ENCODE data around the gene UBE4B.

Gene UBE4B

DNA sequence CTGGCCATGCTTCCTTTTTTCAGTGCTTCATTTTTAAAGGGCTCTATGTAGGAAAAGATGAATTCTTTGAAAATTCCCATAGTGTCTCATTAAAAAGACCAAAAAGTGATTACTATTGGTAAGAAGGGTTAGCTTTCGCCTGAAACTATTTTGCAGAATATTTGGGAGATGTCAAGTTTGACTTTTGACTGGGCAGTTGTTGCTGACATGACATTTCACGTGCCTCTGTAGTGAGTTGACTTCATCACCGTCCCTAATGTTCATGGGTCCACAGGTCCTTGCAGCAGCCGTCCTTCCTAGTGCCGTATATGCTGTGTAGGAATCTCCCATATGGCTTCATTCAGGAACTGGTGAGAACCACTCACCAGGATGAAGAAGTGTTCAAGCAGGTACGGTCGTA lies 88.9 kb downstream of the UBE4B start:
- no peak for DNase-seq

DNA sequence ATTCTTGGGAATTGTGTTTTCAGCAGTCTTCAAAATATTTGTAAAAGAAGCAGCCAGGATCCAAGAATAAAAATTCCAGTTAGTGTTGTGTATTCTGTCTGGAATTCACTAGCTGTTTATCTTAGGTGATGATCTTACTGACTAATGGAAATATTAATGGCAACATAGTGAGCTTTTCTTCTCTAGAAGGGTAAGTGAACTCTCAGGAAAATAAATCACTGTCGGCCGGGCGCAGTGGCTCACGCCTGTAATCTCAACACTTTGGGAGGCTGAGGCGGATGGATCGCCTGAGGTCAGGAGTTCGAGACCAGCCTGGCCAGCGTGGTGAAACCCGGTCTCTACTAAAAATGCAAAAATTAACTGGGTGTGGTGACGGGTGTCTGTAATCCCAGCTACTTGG lies 90.2 kb downstream of the UBE4B start:
- DNase-seq, result peak; percentile 47

DNA sequence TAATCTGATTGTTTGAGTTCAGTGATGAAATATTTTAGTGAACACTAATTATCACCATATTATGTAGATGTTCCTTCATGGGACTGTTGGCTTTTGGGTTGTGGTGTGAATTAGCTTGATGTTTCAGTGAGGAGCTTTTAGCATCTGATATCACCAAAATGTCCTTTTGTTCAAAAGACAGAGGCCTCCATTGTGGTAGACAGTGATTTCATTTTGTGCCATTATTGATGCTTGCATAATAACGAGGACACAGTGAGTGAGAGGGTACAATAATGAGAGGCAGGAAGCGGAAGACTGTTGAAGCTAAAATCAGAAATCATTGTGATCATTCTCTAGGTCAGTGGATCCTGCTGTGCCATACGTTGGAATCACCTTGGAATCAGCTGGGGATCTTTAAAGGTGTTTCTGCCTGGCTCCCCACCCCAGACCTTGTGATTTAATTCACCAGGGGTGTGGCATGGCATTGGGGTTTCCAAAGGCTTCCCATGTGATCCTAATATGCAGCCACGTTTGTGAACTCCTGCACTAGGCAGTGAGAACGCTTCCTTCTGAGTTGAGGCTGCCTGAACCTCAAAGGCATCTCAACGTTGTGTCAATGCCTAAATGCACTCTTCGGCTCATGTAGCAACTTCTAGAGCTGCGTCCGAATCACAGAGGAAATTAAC lies 95.5 kb downstream of the UBE4B start:
- DNase-seq, result no peak

DNA sequence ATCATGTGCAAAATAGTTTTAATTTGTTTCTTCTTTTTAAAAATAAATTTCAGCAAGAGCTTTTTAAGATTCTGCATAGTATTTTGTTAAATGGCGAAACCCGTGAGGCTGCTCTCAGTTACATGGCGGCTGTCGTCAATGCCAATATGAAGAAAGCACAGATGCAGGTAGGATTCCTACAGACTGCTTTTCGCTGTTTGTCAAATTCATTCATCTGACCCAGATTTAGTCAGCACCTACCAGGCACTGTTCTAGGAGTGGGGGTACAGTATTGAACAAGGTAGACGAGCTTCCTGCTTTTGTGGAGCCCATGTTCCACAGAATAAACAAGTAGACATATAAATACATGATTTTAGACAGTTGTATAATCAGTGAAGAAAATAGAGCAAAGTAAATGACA lies 99.6 kb downstream of the UBE4B start:
- no peak for DNase-seq

DNA sequence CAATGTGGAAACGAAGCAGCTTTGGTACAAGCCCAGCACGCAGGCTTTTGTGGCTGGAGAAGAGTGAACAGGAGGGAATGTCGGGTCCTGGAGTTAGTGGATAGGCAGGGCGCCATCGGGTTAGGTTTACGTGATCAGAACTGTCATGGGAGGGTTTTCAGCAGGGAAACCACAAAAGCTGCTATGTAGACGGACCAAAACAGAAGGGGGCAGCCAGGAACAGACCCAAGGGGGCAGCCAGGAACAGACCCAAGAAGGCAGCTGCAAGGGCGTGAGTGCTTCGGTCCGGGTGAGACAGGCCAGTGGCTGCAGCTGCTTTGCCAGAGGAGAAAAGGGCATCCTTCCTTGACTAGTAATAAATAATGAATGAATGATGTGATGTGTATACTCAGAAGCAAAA lies 100.1 kb downstream of the UBE4B start:
- DNase-seq, result no peak

DNA sequence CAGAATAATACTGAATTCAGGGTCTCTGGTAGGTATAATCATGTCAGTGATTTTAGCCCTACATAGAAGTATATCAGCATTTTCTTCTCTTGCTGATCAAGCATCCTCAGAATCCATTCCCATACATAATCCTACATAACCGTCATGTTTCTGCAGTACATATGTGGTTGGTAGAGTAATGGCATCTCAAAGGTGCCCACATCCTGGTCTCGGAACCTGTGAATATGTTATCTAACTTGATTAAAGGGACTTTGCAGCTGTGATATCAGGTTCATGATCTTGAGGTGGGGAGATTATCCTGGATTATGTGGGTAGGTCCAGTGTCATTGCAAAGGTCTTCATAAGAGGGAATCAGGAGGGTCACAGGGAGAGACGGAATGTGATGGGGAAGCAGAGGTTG lies 108.2 kb downstream of the UBE4B start:
- no peak for DNase-seq

DNA sequence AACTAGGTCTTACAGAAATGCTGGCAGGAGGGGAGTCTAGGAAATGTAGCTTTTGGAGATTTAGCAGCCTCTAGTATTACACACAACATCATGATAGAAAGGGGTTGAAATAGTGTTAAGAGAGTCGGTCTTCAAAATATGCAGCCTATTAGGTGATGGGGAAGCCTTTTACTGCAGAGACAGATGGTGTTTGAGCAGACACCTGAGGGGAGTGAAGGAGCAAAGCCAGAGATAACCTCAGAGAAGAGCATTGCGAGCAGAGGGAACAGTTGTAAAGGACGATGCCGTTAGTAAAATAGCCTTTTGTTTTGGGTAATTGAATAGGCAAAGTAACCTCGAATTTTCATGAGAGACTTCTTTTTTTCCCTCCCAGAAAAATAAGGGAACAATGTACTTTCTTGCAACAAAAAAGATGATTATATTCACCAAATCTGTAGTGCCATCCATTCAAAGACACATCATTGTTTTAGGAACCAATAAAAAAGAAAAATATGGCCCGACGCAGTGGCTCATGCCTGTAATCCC lies 111.3 kb downstream of the UBE4B start:
- no peak for DNase-seq

DNA sequence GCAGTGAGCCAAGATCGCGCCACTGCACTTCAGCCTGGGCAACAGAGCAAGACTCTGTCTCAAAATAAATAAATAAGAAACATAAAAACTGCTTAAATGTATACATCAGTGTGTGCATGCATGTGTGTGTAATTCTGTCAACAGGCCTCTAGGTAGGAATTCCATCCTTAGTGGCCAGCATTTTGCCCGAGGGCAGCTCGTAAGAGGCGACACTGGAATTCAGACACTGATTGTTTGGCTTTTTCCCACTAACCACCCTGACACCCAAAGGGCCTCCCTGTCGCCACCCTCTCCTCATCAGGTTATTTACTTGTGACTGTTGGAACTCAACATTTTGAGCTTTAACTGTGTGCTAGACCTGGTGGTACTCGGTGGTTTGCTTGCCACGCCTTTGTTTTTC lies 113.6 kb downstream of the UBE4B start:
- DNase-seq, result no peak

DNA sequence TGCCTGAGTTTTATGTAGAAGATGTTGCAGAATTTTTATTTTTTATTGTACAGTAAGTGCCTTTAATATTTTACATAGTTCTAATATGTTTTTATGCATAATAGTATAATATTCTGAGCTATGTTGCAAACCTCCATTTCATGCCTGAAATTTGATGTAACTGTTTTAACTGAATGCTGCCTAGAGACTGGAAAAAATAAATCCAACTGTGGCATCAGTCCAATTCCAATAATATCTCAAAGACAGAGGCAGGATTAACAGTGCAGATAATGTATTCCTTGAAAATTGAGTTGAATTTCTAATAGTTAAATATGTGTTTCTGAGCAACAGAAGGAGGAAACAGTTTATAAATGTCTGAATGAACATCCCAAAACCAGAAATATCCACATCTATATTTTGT lies 116.5 kb downstream of the UBE4B start:
- no peak for DNase-seq

DNA sequence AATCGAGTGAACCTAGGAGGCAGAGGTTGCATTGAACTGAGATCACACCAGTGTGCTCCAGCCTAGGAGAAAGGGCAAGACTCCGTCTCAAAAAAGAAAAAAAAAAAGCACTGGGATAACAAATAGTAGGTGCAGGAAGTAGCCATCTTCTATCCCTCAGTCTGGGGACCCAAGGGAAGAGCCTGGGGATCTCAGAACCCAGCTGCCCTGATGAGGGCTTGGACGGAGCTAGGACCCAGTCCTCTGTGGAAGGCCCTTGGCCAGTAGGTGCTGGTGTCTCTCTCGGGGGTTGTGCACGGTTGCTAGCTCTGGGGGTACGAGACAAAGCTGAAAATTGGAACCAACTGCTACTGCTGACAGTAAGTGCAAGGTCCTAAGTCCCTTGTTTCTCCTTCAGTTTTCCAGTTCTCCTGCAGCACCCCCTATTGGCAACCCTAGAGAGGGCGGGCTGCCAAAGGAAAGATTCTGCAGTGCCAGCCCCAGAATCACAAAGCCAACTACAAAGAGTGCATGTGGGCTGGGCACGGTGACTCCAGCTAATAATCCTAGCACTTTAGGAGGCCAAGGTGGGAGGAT lies 120.0 kb downstream of the UBE4B start:
- no peak for DNase-seq

DNA sequence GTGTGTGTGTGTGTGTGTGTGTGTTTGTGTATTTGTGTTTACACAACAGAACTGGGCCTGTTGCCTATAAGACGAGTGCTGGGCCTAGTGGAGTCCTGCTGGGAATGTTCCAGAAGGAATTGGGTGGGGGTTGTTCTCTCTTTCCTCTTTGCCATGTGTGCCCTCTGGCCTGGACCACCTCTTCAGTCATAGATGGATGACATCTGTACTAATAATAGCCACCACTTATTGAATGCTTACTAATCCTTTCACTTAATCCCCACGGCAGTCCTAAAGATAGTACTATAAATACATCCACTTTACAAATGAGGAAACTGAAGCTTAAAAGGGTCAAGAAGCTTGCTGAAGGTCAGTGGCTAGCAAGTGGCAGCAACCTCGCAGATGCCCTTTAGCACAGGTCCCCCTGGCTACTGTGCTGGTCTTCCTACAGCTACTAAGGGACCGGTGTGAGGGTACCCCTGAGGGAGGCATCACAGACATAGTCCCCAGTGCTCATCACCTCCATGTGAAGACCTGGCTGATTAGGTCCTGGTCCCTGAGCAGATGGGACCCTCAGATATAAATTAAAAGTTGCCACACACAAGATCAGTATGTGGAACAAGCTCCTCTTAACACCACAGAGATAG lies 122.4 kb downstream of the UBE4B start:
- no peak for DNase-seq

DNA sequence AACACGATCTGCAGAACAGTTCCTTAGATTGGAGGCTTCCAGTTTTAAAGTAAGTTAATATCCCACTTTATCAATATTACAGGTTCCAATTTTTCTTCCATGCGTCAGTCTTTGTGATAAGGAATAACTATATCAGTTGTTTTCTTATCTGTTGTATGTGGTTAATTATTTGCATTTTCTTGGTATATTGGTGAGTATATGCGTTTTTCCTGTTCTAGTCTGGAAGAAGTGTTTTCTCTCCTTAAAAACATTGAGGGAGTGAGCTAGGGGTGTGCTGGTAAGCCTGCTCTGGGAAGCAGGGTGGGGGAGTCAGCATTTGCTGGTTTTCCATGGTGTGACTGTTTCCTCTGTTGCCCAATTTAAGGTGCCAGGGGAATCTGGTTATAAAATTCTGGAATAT lies 127.4 kb downstream of the UBE4B start:
- peak; percentile 51 for DNase-seq

DNA sequence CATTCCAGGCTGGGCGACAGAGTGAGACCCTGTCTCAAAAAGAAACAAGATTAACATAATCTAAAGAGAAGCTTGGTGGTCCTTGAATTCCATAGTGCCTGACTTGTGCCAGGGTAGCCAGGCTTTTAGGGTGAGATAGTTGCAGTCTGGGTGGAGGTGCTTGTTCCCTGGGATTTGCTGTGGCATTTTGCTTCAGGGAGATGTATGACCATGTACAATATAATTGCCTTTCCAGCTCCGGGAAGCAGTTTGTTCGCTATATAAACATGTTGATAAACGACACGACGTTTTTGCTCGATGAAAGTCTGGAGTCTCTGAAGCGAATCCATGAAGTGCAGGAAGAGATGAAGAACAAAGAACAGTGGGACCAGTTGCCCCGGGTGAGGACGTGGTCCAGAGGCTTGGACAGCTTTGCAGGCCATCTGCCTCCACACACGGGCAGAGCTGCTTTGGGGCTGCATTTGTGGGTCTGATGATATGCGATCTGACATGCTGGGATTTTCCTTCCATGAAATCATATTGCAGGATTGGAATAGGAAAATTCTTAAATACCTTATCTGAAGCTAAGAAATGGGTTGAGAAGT lies 128.2 kb downstream of the UBE4B start:
- no peak for DNase-seq

DNA sequence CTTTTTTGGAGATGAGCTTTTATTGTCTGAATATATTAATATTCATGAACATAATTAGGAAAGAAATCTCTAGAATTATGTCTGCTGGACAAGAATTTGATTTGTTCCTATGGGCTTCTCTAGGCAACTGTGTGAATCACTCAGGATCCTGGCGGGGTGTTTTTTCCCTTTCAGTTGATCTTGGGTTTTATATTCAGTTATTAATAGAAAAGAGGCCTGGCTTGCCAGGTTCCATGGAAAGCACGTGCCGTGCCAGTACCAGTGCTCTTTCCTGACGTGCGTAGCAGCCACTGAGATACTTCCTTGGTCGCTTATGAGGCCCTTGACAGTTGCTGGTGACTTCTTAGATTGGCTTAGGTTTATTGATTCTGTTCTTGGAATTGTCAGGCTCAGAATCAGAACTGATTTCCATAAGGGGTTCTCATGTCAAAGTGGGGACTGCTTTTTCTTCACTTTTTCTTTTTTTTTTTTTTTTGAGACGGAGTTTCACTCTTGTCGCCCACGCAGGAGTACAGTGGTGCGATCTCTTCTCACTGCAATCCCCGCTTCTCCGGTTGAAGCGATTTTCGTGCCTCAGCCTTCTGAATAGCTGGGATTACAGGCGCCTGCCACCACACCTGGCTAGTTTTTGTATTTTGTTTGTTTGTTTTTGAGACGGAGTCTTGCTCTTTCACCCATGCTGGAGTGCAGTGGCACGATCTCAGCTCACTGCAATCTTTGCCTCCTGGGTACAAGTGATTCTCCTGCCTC lies 129.0 kb downstream of the UBE4B start:
- DNase-seq, result no peak

DNA sequence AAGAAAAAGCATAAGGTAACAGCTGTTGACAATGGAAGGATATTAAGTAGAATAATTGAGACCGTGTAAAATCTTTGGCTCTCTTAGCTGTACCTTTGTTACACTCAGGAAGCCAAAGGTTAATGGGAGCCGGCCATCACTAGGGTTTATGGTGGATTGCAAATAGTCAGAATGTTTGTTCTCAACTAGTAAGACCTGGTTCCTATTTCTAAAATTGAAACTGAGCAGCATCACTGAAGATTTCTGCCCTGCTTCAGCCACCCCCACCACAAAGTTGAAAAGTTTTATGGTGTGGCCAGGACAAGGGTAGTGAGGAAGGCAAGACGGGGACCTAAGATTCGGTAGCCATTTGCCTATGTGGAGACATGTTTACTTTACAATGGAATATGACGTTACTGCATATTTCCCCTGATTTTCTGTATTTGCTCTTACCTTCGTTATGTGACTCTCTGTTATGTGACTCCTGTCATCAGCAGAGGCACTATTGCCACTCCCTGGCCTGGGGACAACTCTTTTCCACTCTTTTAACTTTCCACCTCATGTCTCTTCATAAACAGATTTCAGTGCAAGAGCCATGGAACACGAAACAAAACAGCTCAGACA lies 136.3 kb downstream of the UBE4B start:
- DNase-seq, result no peak

DNA sequence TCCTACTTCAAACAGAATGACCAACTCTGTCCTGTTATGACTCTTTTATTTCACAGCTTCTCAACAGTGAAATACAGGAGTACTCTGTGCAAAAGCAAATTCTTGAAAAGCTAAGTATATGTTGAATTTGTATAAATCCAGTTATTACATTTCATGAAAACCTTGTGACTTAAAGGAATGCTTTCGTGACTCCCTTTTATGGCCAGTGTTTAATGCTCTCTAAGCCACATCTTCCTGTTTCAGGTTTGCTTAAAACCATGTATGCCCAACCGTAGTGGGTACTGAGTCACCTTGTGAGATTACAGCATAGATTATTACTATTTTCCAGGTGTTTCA lies 137.4 kb downstream of the UBE4B start:
- DNase-seq, result no peak

DNA sequence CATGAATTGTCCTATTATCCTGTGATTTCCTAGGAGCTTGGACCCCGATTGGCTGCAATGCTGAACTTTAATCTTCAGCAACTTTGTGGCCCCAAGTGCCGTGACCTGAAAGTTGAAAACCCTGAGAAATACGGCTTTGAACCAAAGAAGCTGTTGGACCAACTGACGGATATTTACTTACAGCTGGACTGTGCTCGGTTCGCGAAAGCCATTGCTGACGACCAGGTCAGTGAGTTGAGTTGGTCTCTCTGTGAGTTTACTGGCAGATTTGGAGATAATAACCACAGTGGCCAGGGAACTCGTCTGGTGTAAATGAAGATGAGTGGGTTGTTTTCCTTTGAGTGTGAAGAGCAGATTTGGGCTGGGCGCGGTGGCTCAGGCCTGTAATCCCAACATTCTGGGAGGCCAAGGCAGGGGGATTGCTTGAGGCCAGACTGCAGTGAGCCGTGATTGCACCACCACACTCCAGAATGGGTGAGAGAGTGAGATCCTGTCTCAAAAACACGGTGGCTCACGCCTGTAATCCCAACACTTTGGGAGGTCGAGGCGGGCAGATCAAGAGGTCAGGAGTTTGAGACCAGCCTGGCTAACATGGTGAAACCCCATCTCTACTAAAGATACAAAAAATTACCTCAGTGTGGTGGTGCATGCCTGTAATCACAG lies 138.5 kb downstream of the UBE4B start:
- no peak for DNase-seq

DNA sequence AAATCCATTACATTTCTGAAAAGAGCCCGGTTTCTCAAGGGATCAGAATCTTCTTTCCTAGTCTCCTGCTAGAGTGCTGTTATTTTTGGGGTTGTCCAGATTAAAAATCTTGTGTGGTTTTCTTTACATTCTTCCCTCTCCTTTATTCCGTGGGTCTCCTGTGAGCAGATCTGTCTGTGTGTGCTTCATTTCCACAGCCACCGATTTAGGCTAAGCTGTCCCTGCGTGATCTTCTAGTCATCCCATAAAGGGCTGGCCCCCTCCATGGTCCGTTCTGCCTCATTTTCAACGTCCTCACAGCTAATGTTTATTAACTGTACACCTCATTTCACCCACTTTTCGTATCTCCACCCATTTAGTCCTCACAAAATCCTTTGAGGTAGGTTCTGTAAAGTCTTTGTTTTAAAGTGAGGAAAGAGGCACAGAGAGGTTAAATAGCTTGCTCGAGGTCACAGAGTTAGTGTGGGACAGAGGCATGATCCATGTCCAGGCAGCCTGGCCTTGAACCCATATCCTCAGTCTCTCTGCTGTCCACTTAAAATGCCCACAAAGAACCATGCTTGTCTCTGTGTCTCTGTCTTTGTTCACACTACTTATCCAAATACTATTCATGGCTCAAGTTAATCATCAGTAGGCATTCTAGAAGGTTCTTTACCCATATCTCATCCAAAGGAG lies 139.4 kb downstream of the UBE4B start:
- DNase-seq, result no peak

DNA sequence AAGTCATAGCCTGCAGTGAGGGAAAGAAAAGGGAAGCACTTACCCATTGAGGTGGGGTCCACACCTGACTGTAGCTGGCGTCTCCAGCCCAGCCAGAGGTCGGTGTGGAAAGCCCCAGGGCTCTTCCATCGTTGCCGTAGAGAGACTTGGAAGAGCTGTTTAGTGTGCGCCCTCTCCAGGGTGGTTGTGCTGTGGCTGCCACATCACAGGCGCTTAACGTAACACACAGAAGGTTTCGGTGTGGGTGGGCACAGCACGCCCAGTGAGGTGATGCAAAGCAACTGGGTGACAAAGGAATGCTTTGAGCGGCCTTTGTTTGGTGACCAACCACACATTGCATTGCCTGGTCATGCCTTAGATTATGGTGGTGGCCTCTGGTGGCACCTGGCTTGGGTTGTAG lies 140.8 kb downstream of the UBE4B start:
- DNase-seq, result no peak

DNA sequence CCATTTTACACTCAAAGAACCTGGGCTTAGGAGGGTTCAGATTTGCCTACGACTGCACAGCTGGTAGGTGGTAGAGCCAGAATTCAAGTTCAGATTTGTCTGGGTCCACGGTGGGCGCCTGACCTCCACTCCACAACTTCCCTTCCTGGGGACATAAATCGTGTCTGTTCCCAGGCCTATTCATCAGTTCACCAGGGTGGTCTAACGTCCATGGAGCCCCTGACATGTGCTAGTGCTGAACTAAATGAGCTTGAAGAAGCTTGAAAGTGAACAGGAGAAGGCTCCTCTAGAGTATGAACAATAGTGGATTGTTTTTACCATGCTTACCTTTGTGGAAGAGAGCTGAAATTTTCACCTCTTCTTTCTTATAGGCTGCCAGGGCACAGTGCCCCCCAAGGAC lies 145.1 kb downstream of the UBE4B start:
- DNase-seq, result no peak

DNA sequence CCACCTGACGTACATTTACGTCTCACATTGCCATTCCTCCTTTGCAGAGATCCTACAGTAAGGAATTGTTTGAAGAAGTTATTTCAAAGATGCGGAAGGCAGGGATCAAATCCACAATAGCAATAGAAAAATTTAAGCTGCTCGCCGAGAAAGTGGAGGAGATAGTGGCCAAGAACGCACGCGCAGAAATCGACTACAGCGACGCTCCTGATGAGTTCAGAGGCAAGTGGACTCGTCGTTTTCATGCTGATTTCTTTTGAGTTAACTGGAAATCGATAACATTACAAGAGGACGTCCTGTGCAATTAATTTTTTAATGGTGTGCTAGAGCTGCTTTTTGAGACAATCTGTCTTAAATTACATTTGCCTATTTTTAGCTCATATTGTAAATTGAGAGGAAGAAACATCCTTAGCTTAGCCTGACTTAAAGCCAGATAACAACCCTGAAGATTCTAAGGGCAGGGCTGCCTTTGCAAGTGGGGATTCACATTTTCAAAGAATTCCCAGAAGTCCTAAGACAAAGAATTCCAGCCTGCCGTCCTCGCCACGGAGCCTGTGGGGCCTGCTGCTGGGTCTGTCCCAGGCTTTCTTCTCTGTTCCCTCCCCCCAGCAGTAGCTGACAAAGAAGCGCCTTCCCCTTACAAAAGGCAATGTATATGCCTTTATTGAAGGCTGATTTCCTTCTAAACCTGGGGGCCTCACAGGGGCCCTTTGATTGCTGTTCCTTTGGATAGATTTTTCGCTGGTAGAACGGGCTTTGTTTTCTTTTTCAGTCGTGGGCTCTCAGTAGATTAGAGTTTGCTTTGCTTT lies 146.0 kb downstream of the UBE4B start:
- no peak for DNase-seq

Measured in NCI-H226 (cell line).